ENCODE results near the gene NFIA.

- TF ChIP-seq CTCF (optimal IDR thresholded peaks at IDR 0.05 in 1 of 3, IDR thresholded peaks at IDR 0.05 in 1 of 3, conservative IDR thresholded peaks at IDR 0.05 in 1 of 3; ENCODE audit: extremely low read depth in 1 of 3, insufficient read depth in 2 of 3, low read length in 3 of 3) (no peak), EZH2 (IDR thresholded peaks at IDR 0.05; ENCODE audit: low read length) (no peak)
These were observed 116.2 kb downstream of the NFIA start for GRCh38 chr1:61198554-61198953.
